ENCODE measurements around the gene ELMO3. TPM values are rescaled to one million over a fixed set of nuclear protein-coding genes. Genes with fewer than 3 reads are reported as not detected.

ELMO3 gene
- total RNA-seq: 3.1 and 20.1 TPM in 2 replicates

DNA sequence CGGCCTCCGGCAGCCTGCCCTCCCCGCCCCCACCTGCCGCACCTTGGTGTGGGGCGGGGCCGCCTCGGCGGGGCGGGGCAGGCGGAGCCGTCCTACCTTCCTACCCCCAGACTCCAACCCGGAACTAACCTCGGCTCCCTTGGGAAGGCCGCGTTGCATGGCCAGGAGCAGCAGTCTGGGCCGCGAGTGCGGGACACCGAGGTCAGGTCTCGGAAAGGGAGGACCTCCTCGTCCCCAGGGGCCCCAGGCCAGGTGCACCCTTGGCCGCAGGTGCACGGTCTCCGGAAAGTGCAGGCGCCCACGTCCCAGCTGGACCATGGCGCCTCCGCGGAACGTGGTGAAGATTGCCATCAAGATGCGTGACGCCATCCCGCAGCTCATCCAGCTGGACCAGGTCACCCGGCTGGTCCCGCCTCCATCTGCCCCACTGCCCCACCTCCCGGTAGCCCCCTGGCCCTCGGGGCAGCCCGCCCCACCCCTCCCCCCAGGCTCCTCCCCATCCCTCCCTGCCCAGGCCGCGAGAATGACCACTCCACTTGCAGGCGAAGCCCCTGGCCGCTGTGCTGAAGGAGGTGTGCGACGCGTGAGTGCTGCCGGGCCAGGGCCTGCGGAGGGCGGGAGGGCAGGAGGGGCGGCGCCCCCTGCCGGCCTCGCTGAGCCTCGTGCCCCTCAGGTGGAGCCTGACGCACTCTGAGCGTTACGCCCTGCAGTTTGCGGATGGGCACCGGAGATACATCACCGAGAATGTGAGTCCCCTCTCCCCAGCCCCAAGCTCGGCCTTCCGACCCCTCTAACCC, at the start of gene ELMO3:
Gene ELMO3, plus strand, starts transcription at position 121 of the 797 bp plus-strand sequence. Its CDS starts 196 bp downstream, at position 317.
- no peak for DNase-seq (ENCODE audit: low read depth)

GRCh38 chr16:67149276-67150046, 49.5 kb upstream of the ELMO3 start:
- DNase-seq (ENCODE audit: low read depth): no peak

GRCh38 chr16:67150047-67150832, 48.7 kb upstream of the ELMO3 start:
- no peak for DNase-seq (ENCODE audit: low read depth)

- DNase-seq (ENCODE audit: low read depth): no peak
Measured at GRCh38 chr16:67150833-67151396, 48.0 kb upstream of the ELMO3 start, which contains the start of gene B3GNT9. B3GNT9 (minus strand) TSS chr16:67150998; CDS start chr16:67150485, 513 bp downstream.

DNA sequence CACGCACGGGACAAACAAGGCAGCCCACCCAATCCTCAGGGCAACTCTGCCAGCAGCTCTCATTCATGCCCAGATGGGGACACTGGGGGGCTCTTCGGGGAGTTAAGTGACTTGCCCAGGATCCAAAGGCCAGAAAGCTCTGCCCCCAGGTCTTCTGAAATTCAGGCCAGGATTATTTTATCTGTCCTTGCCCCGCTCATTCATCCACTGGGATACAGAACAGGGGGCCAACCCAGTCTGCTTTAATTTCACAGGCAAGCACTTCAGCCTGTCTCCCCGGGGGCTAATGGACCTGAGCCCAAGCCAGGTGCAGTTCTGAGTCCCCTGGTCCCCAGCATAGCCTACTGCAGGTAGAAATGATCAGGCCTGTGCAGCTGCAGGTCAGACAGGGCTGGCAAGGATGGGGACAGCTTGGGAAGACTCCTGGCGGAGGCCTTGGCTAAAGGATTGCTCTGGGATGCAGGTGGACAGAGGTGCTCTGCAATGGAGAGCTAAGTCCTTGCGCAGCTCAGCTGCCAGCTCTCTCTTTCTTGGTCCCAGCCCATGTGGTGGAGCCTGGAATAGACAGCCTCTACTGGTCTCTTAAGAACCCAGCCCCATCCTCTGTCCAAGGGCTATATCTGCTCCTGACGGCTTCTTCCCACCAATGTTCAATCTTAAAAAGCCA, 47.4 kb upstream of the ELMO3 start:
- no peak for DNase-seq (ENCODE audit: low read depth)

- no peak for DNase-seq (ENCODE audit: low read depth)
Measured at GRCh38 chr16:67154578-67155294, 44.2 kb upstream of the ELMO3 start.

DNA sequence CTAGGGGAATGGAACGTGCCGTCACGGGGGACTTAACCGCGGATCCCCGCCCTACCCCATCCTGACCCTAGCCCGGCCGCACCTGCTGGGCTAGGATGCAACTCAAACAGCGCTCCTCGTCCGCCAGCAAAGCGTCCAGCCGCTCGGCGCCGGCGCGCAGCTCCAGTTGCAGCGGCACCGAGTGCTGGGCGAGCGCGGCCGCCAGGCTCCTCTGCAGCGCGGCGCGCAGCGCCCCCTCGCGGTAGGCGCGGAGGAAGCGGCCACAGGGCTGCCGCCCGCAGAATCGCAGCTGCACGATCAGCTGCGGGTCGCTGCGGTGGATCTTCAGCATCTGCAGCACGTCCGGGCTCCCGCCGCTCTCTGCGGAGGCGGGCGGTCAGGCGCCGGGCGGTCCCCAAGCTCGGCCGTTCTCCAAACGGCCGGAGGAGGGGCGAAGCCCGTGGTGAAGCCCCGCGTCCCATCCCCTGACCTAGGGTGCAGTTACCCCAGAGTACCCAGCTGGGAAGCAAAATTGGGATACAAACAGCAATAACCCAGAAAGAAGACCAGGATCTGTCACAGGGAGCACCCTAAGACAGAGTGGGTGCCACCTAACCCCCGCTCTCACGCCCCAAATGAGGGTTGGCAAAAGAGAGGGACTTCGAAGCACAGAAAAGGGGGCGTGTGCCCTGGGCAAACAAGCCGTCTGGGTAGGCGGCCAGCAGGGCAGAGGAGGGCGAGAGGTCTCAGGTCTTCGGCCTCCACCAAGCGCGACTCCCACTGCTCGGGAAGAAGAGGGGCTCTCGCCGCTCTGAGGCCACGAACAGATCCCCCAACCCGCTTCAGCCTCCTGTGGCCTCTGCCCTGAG, 43.4 kb upstream of the ELMO3 start:
- peak; percentile 28 for DNase-seq (ENCODE audit: low read depth)

DNA sequence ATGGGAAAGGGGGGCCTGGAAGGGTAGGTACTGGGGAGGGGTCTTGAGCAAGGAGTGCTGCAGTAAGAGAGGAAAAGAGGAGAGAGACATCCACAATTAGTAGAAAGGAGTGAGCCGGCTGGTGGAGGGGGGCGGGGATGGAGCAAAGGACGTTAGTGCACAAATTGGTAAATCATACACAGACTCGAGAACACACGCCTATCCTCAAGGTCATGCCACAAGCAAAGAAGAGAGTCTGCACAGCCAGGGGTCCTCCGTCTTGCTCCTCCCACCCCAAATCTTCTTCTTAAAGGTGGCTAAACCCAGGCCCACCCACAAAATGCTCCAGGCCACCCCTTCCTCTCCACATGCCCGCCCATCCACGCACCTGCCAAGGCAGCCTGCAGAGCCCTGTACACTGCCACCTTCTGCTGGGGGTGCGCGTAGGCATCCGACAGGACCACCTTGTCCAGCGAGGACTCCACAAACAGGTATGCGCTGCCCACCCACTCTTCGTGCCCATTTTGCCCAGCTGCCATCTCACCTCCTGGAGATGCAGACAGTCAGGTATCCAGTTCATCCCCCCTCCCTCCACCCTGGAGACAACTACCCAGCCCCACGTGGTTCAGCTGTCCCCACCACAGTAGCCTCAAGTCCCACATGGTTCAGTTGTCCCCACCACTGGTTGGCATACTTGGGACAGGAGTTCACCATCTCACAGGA, 42.6 kb upstream of the ELMO3 start:
- no peak for DNase-seq (ENCODE audit: low read depth)

GRCh38 chr16:67157106-67157748, 41.7 kb upstream of the ELMO3 start:
- DNase-seq (ENCODE audit: low read depth): no peak

DNA sequence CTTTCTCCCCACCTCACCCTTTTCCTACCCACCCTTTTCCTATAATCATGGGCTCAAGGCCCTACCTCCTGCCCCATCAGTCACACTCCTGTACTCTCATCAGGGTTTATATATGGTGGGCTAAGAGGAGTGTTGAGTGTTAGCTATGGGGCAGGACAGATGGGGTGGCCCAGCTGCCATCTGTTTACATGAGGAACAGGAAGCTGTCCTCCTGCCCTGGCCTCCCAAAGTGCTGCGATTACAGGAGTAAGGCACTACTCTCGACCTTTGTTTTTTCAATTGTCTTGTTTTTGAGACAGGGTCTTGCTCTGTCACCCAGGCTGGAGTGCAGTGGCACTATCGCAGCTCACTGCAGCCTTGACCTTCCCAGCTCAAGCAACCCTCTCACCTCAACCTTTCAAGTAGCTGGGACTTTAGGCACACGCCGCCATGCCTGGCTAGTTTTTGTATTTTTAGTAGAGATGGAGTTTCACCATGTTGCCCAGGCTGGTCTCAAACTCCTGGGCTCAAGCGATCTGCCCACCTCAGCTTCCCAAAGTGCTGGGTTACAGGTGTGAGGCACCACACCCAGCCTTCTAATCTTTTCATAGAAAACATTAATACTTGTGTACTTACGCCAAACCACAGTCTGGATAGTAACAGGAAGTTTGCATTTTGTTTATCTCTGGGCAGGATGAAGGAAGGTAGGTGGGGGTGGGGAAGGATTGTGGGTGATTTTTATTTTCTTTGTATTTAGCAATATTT, 40.9 kb upstream of the ELMO3 start:
- no peak for DNase-seq (ENCODE audit: low read depth)

- no peak for DNase-seq (ENCODE audit: low read depth)
Measured at GRCh38 chr16:67158637-67159600, 40.0 kb upstream of the ELMO3 start.

GRCh38 chr16:67161595-67162058, 37.3 kb upstream of the ELMO3 start:
- DNase-seq (ENCODE audit: low read depth): no peak

- DNase-seq (ENCODE audit: low read depth): no peak
Measured at GRCh38 chr16:67162506-67163163, 36.3 kb upstream of the ELMO3 start.

GRCh38 chr16:67163164-67163998, 35.5 kb upstream of the ELMO3 start:
- no peak for DNase-seq (ENCODE audit: low read depth)

- no peak for DNase-seq (ENCODE audit: low read depth)
Measured at GRCh38 chr16:67163999-67164558, 34.9 kb upstream of the ELMO3 start.

Data from renal cortical epithelial cell (primary cell).